HG02884 (cell line): Measurements from ENCODE around the gene SLC17A5.
"Not testable (repeated sequence)": the region's sequence is repeated elsewhere in the genome, so short reads cannot be mapped to it uniquely, and the experiment has no call there.

ENCODE experiments used
- ATAC-seq: cut with Tn5 transposase; IDR thresholded peaks from one replicate; pipeline ENCODE4 v1.9.1; 2021; ENCODE audit warnings: mild to moderate bottlenecking, moderate library complexity; ENCODE audit not compliant: unreplicated experiment

The SLC17A5 gene

GRCh38 chr6:73566954-73567591 lies 86.7 kb downstream of the SLC17A5 start:
- no peak for ATAC-seq

GRCh38 chr6:73566486-73566871 lies 87.3 kb downstream of the SLC17A5 start:
- not testable (repeated sequence) for ATAC-seq

- no peak for ATAC-seq
Observed at GRCh38 chr6:73565767-73566485, 87.9 kb downstream of the SLC17A5 start.

- no peak for ATAC-seq
Observed at GRCh38 chr6:73564578-73565345, 89.0 kb downstream of the SLC17A5 start.

- ATAC-seq, result no peak
Observed at GRCh38 chr6:73562558-73562957, 91.2 kb downstream of the SLC17A5 start.

- no peak for ATAC-seq
Observed at GRCh38 chr6:73560853-73561407, 92.9 kb downstream of the SLC17A5 start.

- ATAC-seq, result peak; percentile 46
Observed at GRCh38 chr6:73560182-73560732, 93.5 kb downstream of the SLC17A5 start.

GRCh38 chr6:73559399-73559794 lies 94.4 kb downstream of the SLC17A5 start:
- not testable (repeated sequence) for ATAC-seq

GRCh38 chr6:73558624-73559398 lies 95.0 kb downstream of the SLC17A5 start:
- ATAC-seq, result no peak

GRCh38 chr6:73556836-73557235 lies 97.0 kb downstream of the SLC17A5 start:
- ATAC-seq, result no peak

- not testable (repeated sequence) for ATAC-seq
Observed at GRCh38 chr6:73555380-73555949, 98.3 kb downstream of the SLC17A5 start.

- ATAC-seq, result not testable (repeated sequence)
Observed at GRCh38 chr6:73551115-73551514, 102.7 kb downstream of the SLC17A5 start.

GRCh38 chr6:73548458-73549446 lies 105.0 kb downstream of the SLC17A5 start:
- no peak for ATAC-seq

GRCh38 chr6:73547036-73547435 lies 106.8 kb downstream of the SLC17A5 start:
- no peak for ATAC-seq
